ENCODE data around the gene ASAP2. TPM values are rescaled to one million over a fixed set of nuclear protein-coding genes. Genes with fewer than 3 reads are reported as not detected.

The ASAP2 gene
- total RNA-seq, 1 donor from 2014 or later = 24.3 TPM

GRCh38 chr2:9189901-9190300, 16.7 kb upstream of the ASAP2 start:
- Histone ChIP-seq H3K27ac (no peak overlapping the region), H3K4me3 (no peak overlapping the region), H3K36me3 (no peaks in the 10 kb centered on the region), H3K4me1 (peaks cover 20% of the 10 kb centered on the region), H3K27me3 (ENCODE audit: low read depth) (no peaks in the 10 kb centered on the region), H3K9me3 (no peaks in the 10 kb centered on the region)
- DNase-seq = no peak
- TF ChIP-seq CTCF (IDR thresholded peaks at IDR 0.05) = no peak
- ATAC-seq = no peak
- intact Hi-C loops (cut with DNase I) = no loop called here

DNA sequence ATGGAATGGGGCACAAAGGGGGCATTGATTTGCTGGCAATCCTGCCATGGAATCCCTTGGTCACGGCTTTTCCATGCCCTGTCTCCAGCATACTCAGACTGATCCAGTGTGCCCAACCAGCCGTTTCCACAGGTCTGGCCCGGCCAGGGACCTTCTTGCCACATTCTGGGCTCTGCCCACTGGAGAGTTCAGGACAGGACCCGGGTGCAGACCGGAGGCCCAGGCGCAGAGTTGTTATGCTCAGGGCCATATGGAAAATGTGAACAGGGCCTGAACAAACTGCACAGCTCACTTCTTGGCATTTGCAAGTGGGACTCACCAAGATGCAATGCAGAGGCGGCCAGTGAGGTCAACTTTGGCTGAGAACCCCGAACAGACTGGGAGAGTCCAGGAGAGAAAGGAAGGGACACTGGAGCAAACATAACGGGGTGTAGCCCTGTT, 15.6 kb upstream of the ASAP2 start:
- no peaks in the 10 kb centered on the region for H3K9me3 ChIP-seq
- no peak overlapping the region for H3K4me3 ChIP-seq
- DNase-seq (peak; percentile 66), ATAC-seq (peak; percentile 79 to 89)
- intact Hi-C loops (cut with DNase I) = no loop called here
- peaks cover 20% of the 10 kb centered on the region for H3K4me1 ChIP-seq
- H3K27ac ChIP-seq = peak overlapping the region; percentile 50
- no peak for TF ChIP-seq CTCF (IDR thresholded peaks at IDR 0.05)
- no peaks in the 10 kb centered on the region for H3K27me3 ChIP-seq (ENCODE audit: low read depth)
- H3K36me3 ChIP-seq = no peaks in the 10 kb centered on the region

DNA sequence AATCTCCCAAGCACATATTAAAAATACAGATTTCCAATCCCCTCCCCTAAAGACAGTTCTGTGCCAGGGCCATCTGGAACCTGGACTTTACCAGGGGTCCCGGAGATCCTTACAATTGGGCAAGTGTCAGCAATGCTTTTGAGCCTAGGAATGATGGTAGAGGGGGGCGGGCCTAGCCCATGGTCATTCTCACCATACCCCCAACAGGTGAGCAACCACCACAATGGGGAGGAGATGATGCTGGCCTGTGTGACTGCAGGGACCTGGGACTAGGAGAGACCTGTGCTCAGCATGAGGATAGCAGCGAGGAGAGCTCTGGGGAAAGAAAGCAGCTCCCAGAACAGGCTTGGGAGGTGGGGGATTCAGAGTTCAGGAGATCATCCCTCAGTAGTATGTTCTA, 13.9 kb upstream of the ASAP2 start:
- H3K36me3 ChIP-seq = no peaks in the 10 kb centered on the region
- peaks cover 20% of the 10 kb centered on the region for H3K4me1 ChIP-seq
- H3K9me3 ChIP-seq = no peaks in the 10 kb centered on the region
- no peak overlapping the region for H3K4me3 ChIP-seq
- DNase-seq (no peak), ATAC-seq (no peak)
- intact Hi-C loops (cut with DNase I) = no loop called here
- no peak overlapping the region for H3K27ac ChIP-seq
- TF ChIP-seq CTCF (IDR thresholded peaks at IDR 0.05) = no peak
- H3K27me3 ChIP-seq (ENCODE audit: low read depth) = no peaks in the 10 kb centered on the region

GRCh38 chr2:9194352-9194751, 12.3 kb upstream of the ASAP2 start:
- intact Hi-C loops (cut with DNase I) = no loop called here
- Histone ChIP-seq H3K36me3 (no peaks in the 10 kb centered on the region), H3K4me1 (peaks cover 20% of the 10 kb centered on the region), H3K27me3 (ENCODE audit: low read depth) (no peaks in the 10 kb centered on the region), H3K9me3 (no peaks in the 10 kb centered on the region), H3K27ac (no peak overlapping the region), H3K4me3 (no peak overlapping the region)
- DNase-seq (no peak), ATAC-seq (no peak)
- no peak for TF ChIP-seq CTCF (IDR thresholded peaks at IDR 0.05)

GRCh38 chr2:9196637-9197036, 10.0 kb upstream of the ASAP2 start:
- H3K27me3 ChIP-seq (ENCODE audit: low read depth) = no peaks in the 10 kb centered on the region
- TF ChIP-seq CTCF (IDR thresholded peaks at IDR 0.05) = no peak
- no peaks in the 10 kb centered on the region for H3K9me3 ChIP-seq
- H3K4me1 ChIP-seq = peaks cover 9% of the 10 kb centered on the region
- no peaks in the 10 kb centered on the region for H3K36me3 ChIP-seq
- no peak for ATAC-seq
- no peak for DNase-seq
- no peak overlapping the region for H3K27ac ChIP-seq
- intact Hi-C loops (cut with DNase I) = no loop called here
- H3K4me3 ChIP-seq = no peak overlapping the region

DNA sequence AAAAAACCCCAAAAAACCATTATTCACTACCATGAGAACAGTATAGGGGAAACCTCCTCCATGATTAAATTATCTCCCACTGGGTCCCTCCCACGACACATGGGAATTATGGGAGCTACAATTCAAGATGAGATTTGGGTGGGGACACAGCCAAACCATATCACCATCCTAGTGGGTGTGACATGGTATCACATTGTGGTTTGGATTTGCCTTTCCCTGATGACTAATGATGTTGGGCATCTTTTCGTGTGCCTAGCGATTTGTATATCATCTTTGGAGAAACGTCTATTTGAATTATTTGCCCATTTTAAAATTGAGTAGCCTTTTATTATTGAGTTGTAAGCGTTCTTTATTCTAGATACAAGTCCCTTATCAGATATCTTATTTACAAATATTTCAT, 8.7 kb upstream of the ASAP2 start:
- DNase-seq = no peak
- ATAC-seq = no peak
- H3K4me3 ChIP-seq = no peak overlapping the region
- no peak overlapping the region for H3K27ac ChIP-seq
- TF ChIP-seq CTCF (IDR thresholded peaks at IDR 0.05) = no peak
- H3K36me3 ChIP-seq = no peaks in the 10 kb centered on the region
- no peaks in the 10 kb centered on the region for H3K9me3 ChIP-seq
- H3K27me3 ChIP-seq (ENCODE audit: low read depth) = no peaks in the 10 kb centered on the region
- H3K4me1 ChIP-seq = no peaks in the 10 kb centered on the region
- intact Hi-C loops (cut with DNase I) = no loop called here
